GM23248 (cell line): Measurements from ENCODE around the gene PXT1.

ENCODE experiments used
- EZH2 ChIP-seq: fragments of 200-600 bp; sonication (generic); IDR thresholded peaks from 2 replicates; pipeline ENCODE4 v1.6.1; 2018; ENCODE audit warnings: antibody characterized with exemption, mild to moderate bottlenecking; ENCODE audit not compliant: insufficient read depth, poor library complexity, severe bottlenecking
- EZH2phosphoT487 ChIP-seq: fragments of 200-600 bp; sonication (generic); IDR thresholded peaks from 2 replicates; pipeline ENCODE4 v1.6.1; 2018; ENCODE audit warnings: antibody characterized with exemption, moderate library complexity, mild to moderate bottlenecking, low read depth; ENCODE audit not compliant: insufficient read depth

- no peak for TF ChIP-seq EZH2phosphoT487
- TF ChIP-seq EZH2 = no peak
Observed at GRCh38 chr6:36418558-36418957, 24.1 kb downstream of the PXT1 start.
